ENCODE data around the gene DNASE2.
"Not testable (repeated sequence)": the region's sequence is repeated elsewhere in the genome, so short reads cannot be mapped to it uniquely, and the experiment has no call there.

DNA sequence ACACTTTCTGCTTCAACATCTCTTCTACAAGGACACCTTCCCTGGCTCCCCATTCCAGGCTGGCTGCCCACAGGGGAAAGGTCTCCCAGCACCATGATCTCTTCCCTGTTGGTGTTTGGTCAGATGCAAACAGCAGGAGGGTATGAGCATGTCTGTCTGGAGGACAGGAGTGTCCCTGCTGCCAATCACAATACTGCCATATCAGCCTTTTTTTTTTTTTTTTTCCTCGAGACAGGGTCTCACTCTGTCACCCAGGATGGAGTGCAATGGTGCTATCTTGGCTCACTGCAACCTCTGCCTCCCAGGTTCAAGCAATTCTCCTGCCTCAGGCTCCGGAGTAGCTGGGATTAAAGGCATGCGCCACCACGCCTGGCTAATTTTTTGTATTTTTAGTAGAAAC, 34.6 kb upstream of the DNASE2 start:
- TF ChIP-seq, protein P1, sequence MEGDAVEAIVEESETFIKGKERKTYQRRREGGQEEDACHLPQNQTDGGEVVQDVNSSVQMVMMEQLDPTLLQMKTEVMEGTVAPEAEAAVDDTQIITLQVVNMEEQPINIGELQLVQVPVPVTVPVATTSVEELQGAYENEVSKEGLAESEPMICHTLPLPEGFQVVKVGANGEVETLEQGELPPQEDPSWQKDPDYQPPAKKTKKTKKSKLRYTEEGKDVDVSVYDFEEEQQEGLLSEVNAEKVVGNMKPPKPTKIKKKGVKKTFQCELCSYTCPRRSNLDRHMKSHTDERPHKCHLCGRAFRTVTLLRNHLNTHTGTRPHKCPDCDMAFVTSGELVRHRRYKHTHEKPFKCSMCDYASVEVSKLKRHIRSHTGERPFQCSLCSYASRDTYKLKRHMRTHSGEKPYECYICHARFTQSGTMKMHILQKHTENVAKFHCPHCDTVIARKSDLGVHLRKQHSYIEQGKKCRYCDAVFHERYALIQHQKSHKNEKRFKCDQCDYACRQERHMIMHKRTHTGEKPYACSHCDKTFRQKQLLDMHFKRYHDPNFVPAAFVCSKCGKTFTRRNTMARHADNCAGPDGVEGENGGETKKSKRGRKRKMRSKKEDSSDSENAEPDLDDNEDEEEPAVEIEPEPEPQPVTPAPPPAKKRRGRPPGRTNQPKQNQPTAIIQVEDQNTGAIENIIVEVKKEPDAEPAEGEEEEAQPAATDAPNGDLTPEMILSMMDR (IDR thresholded peaks at IDR 0.05; ENCODE audit: low read depth, low read length): not testable (repeated sequence)
- not testable (repeated sequence) for TF ChIP-seq POLR2A (IDR thresholded peaks at IDR 0.05; ENCODE audit: extremely low read depth, insufficient read length); MYC (IDR thresholded peaks at IDR 0.05; ENCODE audit: low read depth, low read length)
- TF ChIP-seq, protein P2, sequence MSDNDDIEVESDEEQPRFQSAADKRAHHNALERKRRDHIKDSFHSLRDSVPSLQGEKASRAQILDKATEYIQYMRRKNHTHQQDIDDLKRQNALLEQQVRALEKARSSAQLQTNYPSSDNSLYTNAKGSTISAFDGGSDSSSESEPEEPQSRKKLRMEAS (IDR thresholded peaks at IDR 0.05; ENCODE audit: low read depth, low read length): not testable (repeated sequence)

All from NB4 (cell line).